Heart right ventricle (tissue), 16 donors: ENCODE data around the gene PRG3. TPM values are rescaled to one million over a fixed set of nuclear protein-coding genes. Genes with fewer than 3 reads are reported as not detected.

ENCODE experiments used
- ATAC-seq, 8 donors: fragments of 200-7000 bp; cut with Tn5 transposase; one replicate each; pipeline ENCODE4 v1.9.1; 2020; ENCODE audit warnings: mild to moderate bottlenecking in 8 of 8, moderate library complexity in 8 of 8, moderate number of reproducible peaks in 1 of 8
- DNase-seq, 2 donors: peaks; one replicate each; pipeline ENCODE4 v3.0.0-alpha.2; 2020
- H3K27ac ChIP-seq, 10 donors: fragments of 200-600 bp; sonication (generic) in 2 of 10; one replicate each; pipeline versions ENCODE4 v1.5.0 to v1.8.0; 2020 to 2022; ENCODE audit warnings: mild to moderate bottlenecking in 3 of 10
- H3K27me3 ChIP-seq, 7 donors: fragments of 200-600 bp; one replicate each; pipeline ENCODE4 v1.8.0; 2021 to 2022; ENCODE audit warnings: mild to moderate bottlenecking in 2 of 7
- H3K36me3 ChIP-seq, 9 donors: fragments of 200-600 bp; sonication (generic) in 1 of 9; one replicate each; pipeline versions ENCODE4 v1.5.0 to v1.8.0; 2020 to 2022; ENCODE audit warnings: mild to moderate bottlenecking in 2 of 9
- H3K4me1 ChIP-seq, 9 donors: fragments of 200-600 bp; sonication (generic) in 1 of 9; one replicate each; pipeline versions ENCODE4 v1.5.0 to v1.8.0; 2020 to 2022; ENCODE audit warnings: mild to moderate bottlenecking in 4 of 9
- H3K4me3 ChIP-seq, 10 donors: fragments of 200-600 bp; sonication (generic) in 2 of 10; one replicate each; pipeline versions ENCODE4 v1.5.0 to v1.8.0; 2020 to 2022; ENCODE audit warnings: mild to moderate bottlenecking in 7 of 10, moderate library complexity in 2 of 10
- H3K9me3 ChIP-seq, 11 donors: fragments of 200-600 bp in 10 of 11; sonication (generic) in 2 of 11; one replicate each; pipeline versions ENCODE4 v1.5.0 to v1.8.0; 2013 to 2022; ENCODE audit warnings: mild to moderate bottlenecking in 2 of 11, control low read depth in 1 of 11, moderate library complexity in 1 of 11
- CTCF ChIP-seq, 9 donors: fragments of 200-600 bp; sonication (generic) in 2 of 9; IDR thresholded peaks; one replicate each; pipeline versions ENCODE4 v1.5.0 to v1.8.0; 2021 to 2022; ENCODE audit warnings: antibody characterized with exemption in 9 of 9, mild to moderate bottlenecking in 5 of 9, moderate library complexity in 1 of 9
- WGBS, 2 donors: extraction: QIAGEN DNeasy Blood & Tissue Kit; methylation state at CpG; one replicate each; pipeline ENCODE4 v1.1.7; 2013; ENCODE audit warnings: inconsistent platforms in 1 of 2; 5-methylcytosine and 5-hydroxymethylcytosine counted together
- intact Hi-C, 10 donors: fragments of 100-400 bp; cut with DNase I; formaldehyde crosslinking; loops; one replicate each; pipeline versions ENCODE4 v1.11.1 to v1.14.2; 2022
- polyA plus RNA-seq, 2 donors: library from polyadenylated mRNA; stranded (reverse); fragments of 200-250 nt; gene quantifications; one replicate each; pipeline ENCODE4 v1.2.3, GENCODE V29; 2013
- total RNA-seq, 10 donors: library from RNA; stranded (reverse); fragmentation: NEBNext Ultra II Directional in 3 of 10; extraction: Animal tissue kit (Norgen Biotek cat#: 25700) in 3 of 10; gene quantifications; one replicate each; pipeline versions ENCODE4 v1.2.1 to v1.2.4, GENCODE V29; 2021 to 2023
- donor health status: Arrhythmogenic right ventricular cardiomyopathy.
- donor health status: ischemic (EF 13 %, LVEDD 7.1; RV severe dilation, severe dysfunction).
- donor health status: healthy with polysubstance abuse.
- donor health status: DM: no; HTN: yes; CAD: no.
- donor health status: DM: no; HTN: no; CAD: no.
- donor health status: ischemic (EF 25% LVEDD 6.9; RV normal size, moderate dysfunction).
- donor health status: ischemic (EF 25% LVEDD 5.7; RV mildly dilated, moderate dysfunction).
- donor health status: healthy.
- donor health status: DM: yes; HTN: yes; CAD: no.
- donor health status: Ischemic cardiomyopathy.
- donor health status: ischemic (EF 35%, LVEDD 5.7; RV mildly dilated, moderate dysfunction).
- donor health status: nonischemic (EF 11% LVEDD 7.7; RV severe dilation, severe dysfunction).
- donor health status: DM: yes; HTN: yes; CAD: no.
- donor health status: PGD.
- donor health status: ischemic (EF 29% LVEDD 5.4; RV normal size, mild dysfunction).
- donor health status: nonischemic (EF 23%, LVEDD 6.1; RV moderate dilation, normal function).

PRG3 gene
- total and polyA plus RNA-seq, 12 donors = not detected

GRCh38 chr11:57402188-57403002 is 21.4 kb upstream of the PRG3 start:
- peaks cover 0 to 12% (median 5%) of the 10 kb centered on the region in 9 donors for H3K36me3 ChIP-seq
- no peaks in the 10 kb centered on the region for H3K27me3 ChIP-seq
- ATAC-seq = no peak
- intact Hi-C loops = no loop called here
- no peak for TF ChIP-seq CTCF (IDR thresholded peaks at IDR 0.05)
- peaks cover 6 to 26% (median 21%) of the 10 kb centered on the region in 9 donors for H3K4me1 ChIP-seq
- no peak overlapping the region for H3K27ac ChIP-seq
- H3K9me3 ChIP-seq = no peaks in the 10 kb centered on the region
- WGBS, 2 donors = 55 to 57% methylated on average over 6 of the region's 6 CpGs
- DNase-seq = no peak
- H3K4me3 ChIP-seq = no peak overlapping the region

GRCh38 chr11:57399972-57400578 is 19.1 kb upstream of the PRG3 start:
- peaks cover 0 to 3% (median 0%) of the 10 kb centered on the region in 9 donors for H3K36me3 ChIP-seq
- no peak overlapping the region for H3K27ac ChIP-seq
- no peak for TF ChIP-seq CTCF (IDR thresholded peaks at IDR 0.05)
- no peak overlapping the region for H3K4me3 ChIP-seq
- intact Hi-C loops = no loop called here
- WGBS, 2 donors = 91 to 93% methylated on average over 4 of the region's 4 CpGs
- peaks cover 0 to 2% (median 0%) of the 10 kb centered on the region in 9 donors for H3K4me1 ChIP-seq
- H3K27me3 ChIP-seq = no peaks in the 10 kb centered on the region
- DNase-seq (no peak), ATAC-seq (no peak)
- H3K9me3 ChIP-seq = no peaks in the 10 kb centered on the region

- DNase-seq = no peak
- no peak overlapping the region for H3K4me3 ChIP-seq
- intact Hi-C loops = no loop called here
- WGBS, 2 donors = 69 to 75% methylated on average over 5 of the region's 5 CpGs
- no peak overlapping the region for H3K27ac ChIP-seq
- no peaks in the 10 kb centered on the region for H3K9me3 ChIP-seq
- ATAC-seq = no peak
- no peaks in the 10 kb centered on the region for H3K36me3 ChIP-seq
- TF ChIP-seq CTCF (IDR thresholded peaks at IDR 0.05) = no peak
- H3K4me1 ChIP-seq = no peaks in the 10 kb centered on the region
- H3K27me3 ChIP-seq = no peaks in the 10 kb centered on the region
Observed at GRCh38 chr11:57399221-57399620, 18.3 kb upstream of the PRG3 start.

GRCh38 chr11:57397394-57397990 is 16.5 kb upstream of the PRG3 start:
- ATAC-seq (no peak), DNase-seq (no peak)
- 85 to 87% methylated on average over 4 of the region's 4 CpGs for WGBS, 2 donors
- Histone ChIP-seq H3K9me3 (no peaks in the 10 kb centered on the region), H3K4me1 (no peaks in the 10 kb centered on the region), H3K27me3 (no peaks in the 10 kb centered on the region), H3K27ac (no peak overlapping the region), H3K4me3 (no peak overlapping the region), H3K36me3 (no peaks in the 10 kb centered on the region)
- TF ChIP-seq CTCF (IDR thresholded peaks at IDR 0.05) = no peak
- intact Hi-C loops = no loop called here
